Endothelial cell of umbilical vein (primary cell): Measurements from ENCODE around the gene GUCY1A1.

Experiments
- CTCF ChIP-seq, 2 donors: IDR thresholded peaks; 1 replicate in 1 of 2; 2 replicates in 1 of 2; pipeline ENCODE4 v1.5.1; 2011; ENCODE audit warnings: low read length in 2 of 2, mild to moderate bottlenecking in 2 of 2, moderate library complexity in 2 of 2, control low read depth in 1 of 2, inconsistent platforms in 1 of 2, low read depth in 1 of 2; ENCODE audit not compliant: insufficient read depth in 1 of 2; ENCODE audit errors: extremely low read depth in 1 of 2
- MAX ChIP-seq: IDR thresholded peaks from 2 replicates; pipeline ENCODE4 v1.6.1; 2011; ENCODE audit not compliant: insufficient read depth, insufficient read length

- TF ChIP-seq CTCF (IDR thresholded peaks at IDR 0.05; ENCODE audit: extremely low read depth in 1 of 2, insufficient read depth in 1 of 2, low read depth in 1 of 2, low read length in 2 of 2) (no peak), MAX (no peak)
Observed at GRCh38 chr4:155761916-155762315, 95.3 kb downstream of the GUCY1A1 start.
